Activated naive CD4-positive, alpha-beta T cell treated with anti-CD3 and anti-CD28 coated beads, Interleukin-2, amount 50 U/mL, for 24 hours (primary cell): ENCODE results near the gene MPND.

Experiments
- H3K27ac Mint-ChIP-seq: one replicate; pipeline ENCODE4 v1.8.0; 2021; ENCODE audit warnings: mild to moderate bottlenecking, mixed read lengths
- H3K27me3 Mint-ChIP-seq: one replicate; pipeline ENCODE4 v1.8.0; 2021; ENCODE audit warnings: mixed read lengths
- H3K36me3 Mint-ChIP-seq: one replicate; pipeline ENCODE4 v1.8.0; 2021; ENCODE audit warnings: mixed read lengths
- H3K4me1 Mint-ChIP-seq: one replicate; pipeline ENCODE4 v1.8.0; 2021; ENCODE audit warnings: mixed read lengths
- H3K4me3 Mint-ChIP-seq: one replicate; pipeline ENCODE4 v1.8.0; 2021; ENCODE audit warnings: mild to moderate bottlenecking, mixed read lengths
- H3K9me3 Mint-ChIP-seq: one replicate; pipeline ENCODE4 v1.8.0; 2021; ENCODE audit warnings: mixed read lengths

The MPND gene

GRCh38 chr19:4343370-4344307, at the start of gene MPND:
MPND (plus strand) TSS chr19:4343562; CDS start chr19:4343594, 32 bp downstream.
- no peaks in the 10 kb centered on the region for H3K9me3 Mint-ChIP-seq
- peak within 1 kb of the TSS; percentile 95 for H3K27ac Mint-ChIP-seq
- peak within 1 kb of the TSS; percentile 89 for H3K4me3 Mint-ChIP-seq
- H3K4me1 Mint-ChIP-seq, result peaks cover 32% of the 10 kb centered on the region
- peaks cover 3% of the 10 kb centered on the region for H3K36me3 Mint-ChIP-seq
- no peaks in the 10 kb centered on the region for H3K27me3 Mint-ChIP-seq

- H3K27ac Mint-ChIP-seq, result no peak overlapping the region
- no peaks in the 10 kb centered on the region for H3K27me3 Mint-ChIP-seq
- H3K9me3 Mint-ChIP-seq, result no peaks in the 10 kb centered on the region
- peaks cover 5% of the 10 kb centered on the region for H3K4me1 Mint-ChIP-seq
- no peaks in the 10 kb centered on the region for H3K36me3 Mint-ChIP-seq
- H3K4me3 Mint-ChIP-seq, result no peak overlapping the region
These were observed 49.0 kb upstream of the MPND start for GRCh38 chr19:4294389-4294788.

- Mint-ChIP-seq H3K36me3 (no peaks in the 10 kb centered on the region), H3K9me3 (no peaks in the 10 kb centered on the region), H3K27ac (no peak overlapping the region), H3K4me3 (no peak overlapping the region), H3K4me1 (peaks cover 11% of the 10 kb centered on the region), H3K27me3 (no peaks in the 10 kb centered on the region)
These were observed 47.2 kb upstream of the MPND start for GRCh38 chr19:4295972-4296771.

- Mint-ChIP-seq H3K36me3 (no peaks in the 10 kb centered on the region), H3K4me3 (no peak overlapping the region), H3K27ac (peak overlapping the region; percentile 12), H3K4me1 (peaks cover 26% of the 10 kb centered on the region), H3K27me3 (no peaks in the 10 kb centered on the region), H3K9me3 (no peaks in the 10 kb centered on the region)
These were observed 45.2 kb upstream of the MPND start for GRCh38 chr19:4297901-4298809.

- no peaks in the 10 kb centered on the region for H3K9me3 Mint-ChIP-seq
- peak overlapping the region; percentile 12 for H3K27ac Mint-ChIP-seq
- no peaks in the 10 kb centered on the region for H3K27me3 Mint-ChIP-seq
- peaks cover 31% of the 10 kb centered on the region for H3K4me1 Mint-ChIP-seq
- H3K36me3 Mint-ChIP-seq, result no peaks in the 10 kb centered on the region
- no peak overlapping the region for H3K4me3 Mint-ChIP-seq
These were observed 44.4 kb upstream of the MPND start for GRCh38 chr19:4298810-4299550.

- Mint-ChIP-seq H3K36me3 (no peaks in the 10 kb centered on the region), H3K9me3 (no peaks in the 10 kb centered on the region), H3K27ac (peak overlapping the region; percentile 74), H3K27me3 (no peaks in the 10 kb centered on the region), H3K4me1 (peaks cover 35% of the 10 kb centered on the region), H3K4me3 (peak overlapping the region; percentile 39)
These were observed 42.8 kb upstream of the MPND start for GRCh38 chr19:4300589-4300988.

- Mint-ChIP-seq H3K36me3 (no peaks in the 10 kb centered on the region), H3K4me1 (peaks cover 35% of the 10 kb centered on the region), H3K4me3 (peak overlapping the region; percentile 85), H3K27me3 (no peaks in the 10 kb centered on the region), H3K9me3 (no peaks in the 10 kb centered on the region), H3K27ac (peak overlapping the region; percentile 96)
These were observed 41.6 kb upstream of the MPND start for GRCh38 chr19:4301590-4302242.

GRCh38 chr19:4302243-4302640, 41.1 kb upstream of the MPND start, which contains the start of gene TMIGD2:
TMIGD2 (minus strand) TSS chr19:4302389; CDS start chr19:4302385, 4 bp downstream.
- Mint-ChIP-seq H3K27ac (peak within 1 kb of the TSS; percentile 96), H3K9me3 (no peaks in the 10 kb centered on the region), H3K27me3 (no peaks in the 10 kb centered on the region), H3K4me1 (peaks cover 35% of the 10 kb centered on the region), H3K4me3 (peak within 1 kb of the TSS; percentile 85), H3K36me3 (no peaks in the 10 kb centered on the region)

- Mint-ChIP-seq H3K9me3 (no peaks in the 10 kb centered on the region), H3K27ac (no peak overlapping the region), H3K4me1 (peaks cover 30% of the 10 kb centered on the region), H3K4me3 (peak overlapping the region; percentile 80), H3K36me3 (no peaks in the 10 kb centered on the region), H3K27me3 (no peaks in the 10 kb centered on the region)
These were observed 39.4 kb upstream of the MPND start for GRCh38 chr19:4303819-4304537.

GRCh38 chr19:4304538-4305256, 38.7 kb upstream of the MPND start, which contains the start of gene FSD1:
FSD1 (plus strand) TSS chr19:4304598; CDS start chr19:4304747, 149 bp downstream.
- Mint-ChIP-seq H3K4me1 (peaks cover 30% of the 10 kb centered on the region), H3K9me3 (no peaks in the 10 kb centered on the region), H3K36me3 (no peaks in the 10 kb centered on the region), H3K27ac (no peak within 1 kb of the TSS), H3K4me3 (peak within 1 kb of the TSS; percentile 80), H3K27me3 (no peaks in the 10 kb centered on the region)

- peak overlapping the region; percentile 49 for H3K4me3 Mint-ChIP-seq
- H3K36me3 Mint-ChIP-seq, result no peaks in the 10 kb centered on the region
- no peaks in the 10 kb centered on the region for H3K9me3 Mint-ChIP-seq
- H3K4me1 Mint-ChIP-seq, result peaks cover 30% of the 10 kb centered on the region
- no peak overlapping the region for H3K27ac Mint-ChIP-seq
- H3K27me3 Mint-ChIP-seq, result no peaks in the 10 kb centered on the region
These were observed 38.1 kb upstream of the MPND start for GRCh38 chr19:4305257-4305612.

GRCh38 chr19:4305659-4306058, 37.7 kb upstream of the MPND start:
- Mint-ChIP-seq H3K27me3 (no peaks in the 10 kb centered on the region), H3K4me1 (peaks cover 26% of the 10 kb centered on the region), H3K9me3 (no peaks in the 10 kb centered on the region), H3K4me3 (peak overlapping the region; percentile 49), H3K27ac (no peak overlapping the region), H3K36me3 (no peaks in the 10 kb centered on the region)
